ENCODE results near the gene SCNM1.

SCNM1 gene

DNA sequence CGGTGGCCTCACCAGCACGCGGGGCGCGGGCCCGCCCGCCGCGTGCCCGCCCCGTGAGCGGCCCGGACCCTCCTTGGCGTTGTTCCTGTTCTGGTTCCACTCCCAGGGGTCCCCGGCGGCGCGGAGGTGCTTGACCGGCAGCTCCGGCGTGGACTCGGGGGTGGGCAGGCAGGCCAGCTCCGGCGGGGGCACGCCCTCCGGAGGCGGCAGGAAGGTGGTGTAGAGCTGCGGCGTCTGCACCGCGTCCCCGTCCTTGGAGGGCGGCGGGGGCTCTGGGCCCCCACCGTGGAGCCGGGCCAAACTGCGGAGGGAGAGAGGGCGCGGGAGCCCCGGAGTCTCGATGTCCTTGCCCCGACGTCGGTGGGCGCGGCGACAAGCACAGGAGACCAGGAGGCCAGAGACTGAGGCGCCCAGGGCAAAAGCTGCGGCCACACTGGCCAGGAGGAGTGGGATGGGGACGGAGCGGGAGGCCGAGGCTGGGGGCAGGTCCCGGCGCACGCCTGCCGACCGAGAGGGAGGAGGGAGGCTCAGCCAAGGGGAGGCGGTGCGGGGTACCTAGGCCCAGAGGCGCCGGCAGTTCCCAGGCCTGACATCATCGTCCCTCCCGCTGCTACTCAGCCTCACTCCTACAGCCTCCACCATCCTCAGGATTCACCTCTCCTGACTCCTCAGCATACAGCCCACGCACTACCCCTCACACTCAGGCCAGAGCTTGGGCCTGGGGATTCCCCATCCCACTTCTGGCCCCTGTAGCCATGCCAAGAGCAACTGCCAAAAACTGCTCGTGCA lies 32.7 kb upstream of the SCNM1 start:
- Histone ChIP-seq H3K4me3 (ENCODE audit: low read depth, low read length) (no peak overlapping the region), H3K4me1 (ENCODE audit: control insufficient read depth, insufficient read depth, low read length) (no peaks in the 10 kb centered on the region), H3K9me3 (ENCODE audit: control insufficient read depth, insufficient read depth, low read depth, low read length) (no peaks in the 10 kb centered on the region), H3K36me3 (ENCODE audit: control insufficient read depth in 2 of 2, insufficient read depth in 1 of 2, low read length in 2 of 2) (peaks cover 0 to 53% of the 10 kb centered on the region in 2 experiments; a peak in 1 of 3 replicates), H3K27ac (ENCODE audit: extremely low read depth, low read depth, low read length) (no peak overlapping the region)
- ChIA-PET CTCF (interaction anchor here (1.4 kb wide), 1 partner anchor 109 kb away, joined by 3 read pairs; no protein-coding TSS in a partner anchor), POLR2A (no interaction called here)
- TF ChIP-seq EGR2 (tag by site-specific recombination; IDR thresholded peaks at IDR 0.05; ENCODE audit: low read depth) (peak; percentile 68), ZNF555 (tag by site-specific recombination; conservative IDR thresholded peaks at IDR 0.05) (no peak), ZFHX2 (tag by site-specific recombination; conservative IDR thresholded peaks at IDR 0.05) (peak; percentile 69), ZNF37A (tag by site-specific recombination; IDR thresholded peaks at IDR 0.05) (no peak), ZNF654 (tag by site-specific recombination; IDR thresholded peaks at IDR 0.05; ENCODE audit: low read depth) (no peak)
- TF ChIP-seq, protein P1, sequence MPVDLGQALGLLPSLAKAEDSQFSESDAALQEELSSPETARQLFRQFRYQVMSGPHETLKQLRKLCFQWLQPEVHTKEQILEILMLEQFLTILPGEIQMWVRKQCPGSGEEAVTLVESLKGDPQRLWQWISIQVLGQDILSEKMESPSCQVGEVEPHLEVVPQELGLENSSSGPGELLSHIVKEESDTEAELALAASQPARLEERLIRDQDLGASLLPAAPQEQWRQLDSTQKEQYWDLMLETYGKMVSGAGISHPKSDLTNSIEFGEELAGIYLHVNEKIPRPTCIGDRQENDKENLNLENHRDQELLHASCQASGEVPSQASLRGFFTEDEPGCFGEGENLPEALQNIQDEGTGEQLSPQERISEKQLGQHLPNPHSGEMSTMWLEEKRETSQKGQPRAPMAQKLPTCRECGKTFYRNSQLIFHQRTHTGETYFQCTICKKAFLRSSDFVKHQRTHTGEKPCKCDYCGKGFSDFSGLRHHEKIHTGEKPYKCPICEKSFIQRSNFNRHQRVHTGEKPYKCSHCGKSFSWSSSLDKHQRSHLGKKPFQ (tag by site-specific recombination; IDR thresholded peaks at IDR 0.05): no peak

DNA sequence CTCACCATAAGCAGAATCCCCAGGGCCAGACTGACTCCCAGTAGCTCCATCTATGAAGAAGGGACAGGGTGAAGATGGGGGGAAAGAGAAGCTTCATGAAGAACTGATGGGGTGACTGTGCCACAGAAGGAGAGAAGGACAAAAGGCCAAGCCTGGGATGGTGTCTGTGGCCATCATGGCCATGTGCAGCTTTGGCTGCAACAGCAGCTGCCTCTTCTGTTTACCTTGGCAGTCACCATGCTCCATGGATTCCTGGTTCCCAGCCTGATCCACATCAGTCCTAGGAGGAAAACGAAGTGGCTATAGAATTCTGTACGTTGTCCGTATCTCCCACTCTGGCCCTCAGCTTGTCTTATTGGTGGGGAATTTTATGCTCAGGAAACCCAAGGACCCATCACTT lies 31.5 kb upstream of the SCNM1 start:
- ChIA-PET POLR2A (no interaction called here), CTCF (interaction anchor here (1.4 kb wide), 1 partner anchor 110 kb away, joined by 3 read pairs; no protein-coding TSS in a partner anchor)
- Histone ChIP-seq H3K36me3 (ENCODE audit: control insufficient read depth in 2 of 2, insufficient read depth in 1 of 2, low read length in 2 of 2) (peaks cover 0 to 60% of the 10 kb centered on the region in 2 experiments; a peak in 1 of 3 replicates), H3K4me3 (ENCODE audit: low read depth, low read length) (no peak overlapping the region), H3K4me1 (ENCODE audit: control insufficient read depth, insufficient read depth, low read length) (no peaks in the 10 kb centered on the region), H3K27ac (ENCODE audit: extremely low read depth, low read depth, low read length) (no peak overlapping the region), H3K9me3 (ENCODE audit: control insufficient read depth, insufficient read depth, low read depth, low read length) (no peaks in the 10 kb centered on the region)
- no peak for TF ChIP-seq ZNF776 (tag by site-specific recombination; IDR thresholded peaks at IDR 0.05; ENCODE audit: borderline replicate concordance)
- no peak for TF ChIP-seq ZNF416 (tag by site-specific recombination; IDR thresholded peaks at IDR 0.05)
- TF ChIP-seq, protein P2, sequence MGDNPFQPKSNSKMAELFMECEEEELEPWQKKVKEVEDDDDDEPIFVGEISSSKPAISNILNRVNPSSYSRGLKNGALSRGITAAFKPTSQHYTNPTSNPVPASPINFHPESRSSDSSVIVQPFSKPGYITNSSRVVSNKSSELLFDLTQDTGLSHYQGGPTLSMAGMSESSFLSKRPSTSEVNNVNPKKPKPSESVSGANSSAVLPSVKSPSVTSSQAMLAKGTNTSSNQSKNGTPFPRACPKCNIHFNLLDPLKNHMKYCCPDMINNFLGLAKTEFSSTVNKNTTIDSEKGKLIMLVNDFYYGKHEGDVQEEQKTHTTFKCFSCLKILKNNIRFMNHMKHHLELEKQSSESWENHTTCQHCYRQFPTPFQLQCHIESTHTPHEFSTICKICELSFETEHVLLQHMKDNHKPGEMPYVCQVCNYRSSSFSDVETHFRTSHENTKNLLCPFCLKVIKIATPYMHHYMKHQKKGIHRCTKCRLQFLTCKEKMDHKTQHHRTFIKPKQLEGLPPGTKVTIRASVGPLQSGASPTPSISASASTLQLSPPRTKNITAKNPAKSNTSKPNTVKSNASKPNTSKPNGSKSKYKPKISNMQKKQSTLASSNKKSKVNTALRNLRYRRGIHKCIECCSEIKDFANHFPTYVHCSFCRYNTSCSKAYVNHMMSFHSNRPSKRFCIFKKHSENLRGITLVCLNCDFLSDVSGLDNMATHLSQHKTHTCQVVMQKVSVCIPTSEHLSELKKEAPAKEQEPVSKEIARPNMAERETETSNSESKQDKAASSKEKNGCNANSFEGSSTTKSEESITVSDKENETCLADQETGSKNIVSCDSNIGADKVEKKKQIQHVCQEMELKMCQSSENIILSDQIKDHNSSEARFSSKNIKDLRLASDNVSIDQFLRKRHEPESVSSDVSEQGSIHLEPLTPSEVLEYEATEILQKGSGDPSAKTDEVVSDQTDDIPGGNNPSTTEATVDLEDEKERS (tag by site-specific recombination; IDR thresholded peaks at IDR 0.05): no peak
- no peak for TF ChIP-seq ZNF16 (tag by site-specific recombination; IDR thresholded peaks at IDR 0.05; ENCODE audit: low read depth)
- TF ChIP-seq ZBTB1 (tag by site-specific recombination; IDR thresholded peaks at IDR 0.05): no peak
- no peak for TF ChIP-seq MYNN (tag by site-specific recombination; IDR thresholded peaks at IDR 0.05; ENCODE audit: borderline replicate concordance)
- TF ChIP-seq ZNF394 (tag by site-specific recombination; IDR thresholded peaks at IDR 0.05; ENCODE audit: borderline replicate concordance): no peak
- TF ChIP-seq ZNF174 (tag by site-specific recombination; IDR thresholded peaks at IDR 0.05): no peak
- TF ChIP-seq ZNF211 (tag by site-specific recombination; IDR thresholded peaks at IDR 0.05; ENCODE audit: low read depth): no peak
- TF ChIP-seq KLF8 (tag by site-specific recombination; IDR thresholded peaks at IDR 0.05): no peak
- TF ChIP-seq, protein P3, sequence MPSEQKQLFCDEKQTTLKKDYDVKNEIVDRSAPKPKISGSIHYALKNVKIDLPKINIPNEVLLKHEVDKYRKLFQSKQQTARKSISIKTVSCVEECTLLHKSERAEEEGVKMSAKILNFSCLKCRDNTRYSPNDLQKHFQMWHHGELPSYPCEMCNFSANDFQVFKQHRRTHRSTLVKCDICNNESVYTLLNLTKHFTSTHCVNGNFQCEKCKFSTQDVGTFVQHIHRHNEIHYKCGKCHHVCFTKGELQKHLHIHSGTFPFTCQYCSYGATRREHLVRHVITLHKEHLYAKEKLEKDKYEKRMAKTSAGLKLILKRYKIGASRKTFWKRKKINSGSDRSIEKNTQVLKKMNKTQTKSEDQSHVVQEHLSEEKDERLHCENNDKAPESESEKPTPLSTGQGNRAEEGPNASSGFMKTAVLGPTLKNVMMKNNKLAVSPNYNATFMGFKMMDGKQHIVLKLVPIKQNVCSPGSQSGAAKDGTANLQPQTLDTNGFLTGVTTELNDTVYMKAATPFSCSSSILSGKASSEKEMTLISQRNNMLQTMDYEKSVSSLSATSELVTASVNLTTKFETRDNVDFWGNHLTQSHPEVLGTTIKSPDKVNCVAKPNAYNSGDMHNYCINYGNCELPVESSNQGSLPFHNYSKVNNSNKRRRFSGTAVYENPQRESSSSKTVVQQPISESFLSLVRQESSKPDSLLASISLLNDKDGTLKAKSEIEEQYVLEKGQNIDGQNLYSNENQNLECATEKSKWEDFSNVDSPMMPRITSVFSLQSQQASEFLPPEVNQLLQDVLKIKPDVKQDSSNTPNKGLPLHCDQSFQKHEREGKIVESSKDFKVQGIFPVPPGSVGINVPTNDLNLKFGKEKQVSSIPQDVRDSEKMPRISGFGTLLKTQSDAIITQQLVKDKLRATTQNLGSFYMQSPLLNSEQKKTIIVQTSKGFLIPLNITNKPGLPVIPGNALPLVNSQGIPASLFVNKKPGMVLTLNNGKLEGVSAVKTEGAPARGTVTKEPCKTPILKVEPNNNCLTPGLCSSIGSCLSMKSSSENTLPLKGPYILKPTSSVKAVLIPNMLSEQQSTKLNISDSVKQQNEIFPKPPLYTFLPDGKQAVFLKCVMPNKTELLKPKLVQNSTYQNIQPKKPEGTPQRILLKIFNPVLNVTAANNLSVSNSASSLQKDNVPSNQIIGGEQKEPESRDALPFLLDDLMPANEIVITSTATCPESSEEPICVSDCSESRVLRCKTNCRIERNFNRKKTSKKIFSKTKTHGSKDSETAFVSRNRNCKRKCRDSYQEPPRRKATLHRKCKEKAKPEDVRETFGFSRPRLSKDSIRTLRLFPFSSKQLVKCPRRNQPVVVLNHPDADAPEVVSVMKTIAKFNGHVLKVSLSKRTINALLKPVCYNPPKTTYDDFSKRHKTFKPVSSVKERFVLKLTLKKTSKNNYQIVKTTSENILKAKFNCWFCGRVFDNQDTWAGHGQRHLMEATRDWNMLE (tag by site-specific recombination; conservative IDR thresholded peaks at IDR 0.05; ENCODE audit: low read depth): no peak
- TF ChIP-seq, protein P4, sequence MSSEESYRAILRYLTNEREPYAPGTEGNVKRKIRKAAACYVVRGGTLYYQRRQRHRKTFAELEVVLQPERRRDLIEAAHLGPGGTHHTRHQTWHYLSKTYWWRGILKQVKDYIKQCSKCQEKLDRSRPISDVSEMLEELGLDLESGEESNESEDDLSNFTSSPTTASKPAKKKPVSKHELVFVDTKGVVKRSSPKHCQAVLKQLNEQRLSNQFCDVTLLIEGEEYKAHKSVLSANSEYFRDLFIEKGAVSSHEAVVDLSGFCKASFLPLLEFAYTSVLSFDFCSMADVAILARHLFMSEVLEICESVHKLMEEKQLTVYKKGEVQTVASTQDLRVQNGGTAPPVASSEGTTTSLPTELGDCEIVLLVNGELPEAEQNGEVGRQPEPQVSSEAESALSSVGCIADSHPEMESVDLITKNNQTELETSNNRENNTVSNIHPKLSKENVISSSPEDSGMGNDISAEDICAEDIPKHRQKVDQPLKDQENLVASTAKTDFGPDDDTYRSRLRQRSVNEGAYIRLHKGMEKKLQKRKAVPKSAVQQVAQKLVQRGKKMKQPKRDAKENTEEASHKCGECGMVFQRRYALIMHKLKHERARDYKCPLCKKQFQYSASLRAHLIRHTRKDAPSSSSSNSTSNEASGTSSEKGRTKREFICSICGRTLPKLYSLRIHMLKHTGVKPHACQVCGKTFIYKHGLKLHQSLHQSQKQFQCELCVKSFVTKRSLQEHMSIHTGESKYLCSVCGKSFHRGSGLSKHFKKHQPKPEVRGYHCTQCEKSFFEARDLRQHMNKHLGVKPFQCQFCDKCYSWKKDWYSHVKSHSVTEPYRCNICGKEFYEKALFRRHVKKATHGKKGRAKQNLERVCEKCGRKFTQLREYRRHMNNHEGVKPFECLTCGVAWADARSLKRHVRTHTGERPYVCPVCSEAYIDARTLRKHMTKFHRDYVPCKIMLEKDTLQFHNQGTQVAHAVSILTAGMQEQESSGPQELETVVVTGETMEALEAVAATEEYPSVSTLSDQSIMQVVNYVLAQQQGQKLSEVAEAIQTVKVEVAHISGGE (tag by site-specific recombination; conservative IDR thresholded peaks at IDR 0.05; ENCODE audit: low read depth): no peak
- TF ChIP-seq ZNF48 (tag by site-specific recombination; IDR thresholded peaks at IDR 0.05): no peak
- TF ChIP-seq ZNF621 (tag by site-specific recombination; IDR thresholded peaks at IDR 0.05): no peak

All from HEK293 (cell line).